ENCODE results near the gene MLLT3. TPM values are rescaled to one million over a fixed set of nuclear protein-coding genes. Genes with fewer than 3 reads are reported as not detected.

MLLT3 gene
- total RNA-seq, 1 donor: 17.4 TPM

GRCh38 chr9:20447291-20447690 is 175.0 kb downstream of the MLLT3 start:
- DNase-seq (ENCODE audit: insufficient read length, low spot score, missing footprints): no peak
- Histone ChIP-seq H3K27me3 (ENCODE audit: insufficient read depth, low read length) (no peaks in the 10 kb centered on the region), H3K79me2 (ENCODE audit: insufficient read depth, low read length) (no peaks in the 10 kb centered on the region), H3K27ac (ENCODE audit: low read depth, low read length) (no peak overlapping the region), H3K4me1 (ENCODE audit: insufficient read depth, low read length) (no peaks in the 10 kb centered on the region), H3K4me2 (ENCODE audit: insufficient read depth, low read length) (no peak overlapping the region), H3K36me3 (ENCODE audit: insufficient read depth, low read length) (no peaks in the 10 kb centered on the region), H3K9me3 (ENCODE audit: low read depth, low read length) (no peaks in the 10 kb centered on the region), H3K4me3 (ENCODE audit: insufficient read depth, low read length) (no peak overlapping the region), H2AFZ (ENCODE audit: low read length) (no peak overlapping the region), H4K20me1 (ENCODE audit: insufficient read depth, low read length) (no peaks in the 10 kb centered on the region)
- TF ChIP-seq, protein P1, sequence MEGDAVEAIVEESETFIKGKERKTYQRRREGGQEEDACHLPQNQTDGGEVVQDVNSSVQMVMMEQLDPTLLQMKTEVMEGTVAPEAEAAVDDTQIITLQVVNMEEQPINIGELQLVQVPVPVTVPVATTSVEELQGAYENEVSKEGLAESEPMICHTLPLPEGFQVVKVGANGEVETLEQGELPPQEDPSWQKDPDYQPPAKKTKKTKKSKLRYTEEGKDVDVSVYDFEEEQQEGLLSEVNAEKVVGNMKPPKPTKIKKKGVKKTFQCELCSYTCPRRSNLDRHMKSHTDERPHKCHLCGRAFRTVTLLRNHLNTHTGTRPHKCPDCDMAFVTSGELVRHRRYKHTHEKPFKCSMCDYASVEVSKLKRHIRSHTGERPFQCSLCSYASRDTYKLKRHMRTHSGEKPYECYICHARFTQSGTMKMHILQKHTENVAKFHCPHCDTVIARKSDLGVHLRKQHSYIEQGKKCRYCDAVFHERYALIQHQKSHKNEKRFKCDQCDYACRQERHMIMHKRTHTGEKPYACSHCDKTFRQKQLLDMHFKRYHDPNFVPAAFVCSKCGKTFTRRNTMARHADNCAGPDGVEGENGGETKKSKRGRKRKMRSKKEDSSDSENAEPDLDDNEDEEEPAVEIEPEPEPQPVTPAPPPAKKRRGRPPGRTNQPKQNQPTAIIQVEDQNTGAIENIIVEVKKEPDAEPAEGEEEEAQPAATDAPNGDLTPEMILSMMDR (IDR thresholded peaks at IDR 0.05; ENCODE audit: extremely low read depth, low read depth, low read length): no peak

GRCh38 chr9:20446248-20446647 is 176.1 kb downstream of the MLLT3 start:
- H3K4me1 ChIP-seq (ENCODE audit: insufficient read depth, low read length): peaks cover 10% of the 10 kb centered on the region
- no peak overlapping the region for H2AFZ ChIP-seq (ENCODE audit: low read length)
- no peak overlapping the region for H3K27ac ChIP-seq (ENCODE audit: low read depth, low read length)
- no peak for DNase-seq (ENCODE audit: insufficient read length, low spot score, missing footprints)
- no peaks in the 10 kb centered on the region for H3K27me3 ChIP-seq (ENCODE audit: insufficient read depth, low read length)
- no peaks in the 10 kb centered on the region for H3K36me3 ChIP-seq (ENCODE audit: insufficient read depth, low read length)
- H3K9me3 ChIP-seq (ENCODE audit: low read depth, low read length): no peaks in the 10 kb centered on the region
- no peak overlapping the region for H3K4me2 ChIP-seq (ENCODE audit: insufficient read depth, low read length)
- TF ChIP-seq, protein P1 (IDR thresholded peaks at IDR 0.05; ENCODE audit: extremely low read depth, low read depth, low read length): no peak
- H4K20me1 ChIP-seq (ENCODE audit: insufficient read depth, low read length): no peaks in the 10 kb centered on the region
- H3K4me3 ChIP-seq (ENCODE audit: insufficient read depth, low read length): no peak overlapping the region
- no peaks in the 10 kb centered on the region for H3K79me2 ChIP-seq (ENCODE audit: insufficient read depth, low read length)

DNA sequence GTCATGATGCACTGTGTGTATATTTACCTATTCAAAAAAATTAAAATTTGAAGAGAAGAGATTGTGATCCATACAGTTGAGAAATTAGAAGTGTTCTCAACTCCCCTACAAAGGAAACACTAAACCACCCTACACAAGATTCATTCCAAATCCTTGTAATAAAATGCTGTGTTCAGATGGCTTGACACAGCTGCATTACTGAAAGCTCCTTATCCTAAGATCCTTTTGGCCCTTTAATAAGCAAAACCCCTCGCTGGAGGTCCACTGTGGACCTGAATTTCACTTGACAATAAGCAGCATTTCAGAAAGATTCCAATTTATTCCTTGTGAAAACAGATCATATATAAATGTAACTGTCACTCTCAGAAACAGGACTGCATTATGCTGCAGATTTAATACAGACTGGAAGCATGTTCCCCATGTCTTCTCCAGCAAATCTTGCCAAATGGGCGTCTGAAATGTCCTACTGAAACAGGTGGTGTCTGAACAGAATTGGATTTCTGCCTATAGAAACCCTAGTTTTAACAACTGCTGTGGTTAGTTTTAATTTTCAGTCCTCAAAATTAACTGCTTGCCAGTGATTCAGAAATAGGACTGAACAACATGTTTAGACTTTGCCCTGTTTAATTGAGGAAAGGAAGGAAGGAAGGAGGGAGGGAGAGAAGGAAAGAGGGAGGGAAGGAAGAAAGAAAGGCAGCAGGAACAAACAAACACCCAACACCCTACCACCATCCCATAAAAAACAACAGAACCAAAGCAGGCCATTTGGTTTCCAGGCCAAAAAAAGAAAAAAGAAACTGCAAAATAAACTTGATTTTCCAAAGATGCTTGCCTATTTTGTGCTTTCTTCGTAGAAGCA is 179.6 kb downstream of the MLLT3 start:
- Histone ChIP-seq H3K36me3 (ENCODE audit: insufficient read depth, low read length) (no peaks in the 10 kb centered on the region), H4K20me1 (ENCODE audit: insufficient read depth, low read length) (no peaks in the 10 kb centered on the region), H3K27ac (ENCODE audit: low read depth, low read length) (no peak overlapping the region), H3K79me2 (ENCODE audit: insufficient read depth, low read length) (no peaks in the 10 kb centered on the region), H2AFZ (ENCODE audit: low read length) (no peak overlapping the region), H3K9me3 (ENCODE audit: low read depth, low read length) (no peaks in the 10 kb centered on the region), H3K4me2 (ENCODE audit: insufficient read depth, low read length) (no peak overlapping the region), H3K4me1 (ENCODE audit: insufficient read depth, low read length) (peaks cover 16% of the 10 kb centered on the region), H3K27me3 (ENCODE audit: insufficient read depth, low read length) (no peaks in the 10 kb centered on the region), H3K4me3 (ENCODE audit: insufficient read depth, low read length) (no peak overlapping the region)
- TF ChIP-seq, protein P1 (IDR thresholded peaks at IDR 0.05; ENCODE audit: extremely low read depth, low read depth, low read length): no peak
- no peak for DNase-seq (ENCODE audit: insufficient read length, low spot score, missing footprints)

- Histone ChIP-seq H3K79me2 (ENCODE audit: insufficient read depth, low read length) (no peaks in the 10 kb centered on the region), H3K36me3 (ENCODE audit: insufficient read depth, low read length) (no peaks in the 10 kb centered on the region), H3K4me3 (ENCODE audit: insufficient read depth, low read length) (no peak overlapping the region), H2AFZ (ENCODE audit: low read length) (no peak overlapping the region), H3K27me3 (ENCODE audit: insufficient read depth, low read length) (no peaks in the 10 kb centered on the region), H3K9me3 (ENCODE audit: low read depth, low read length) (no peaks in the 10 kb centered on the region), H3K4me2 (ENCODE audit: insufficient read depth, low read length) (peak overlapping the region; percentile 50), H3K27ac (ENCODE audit: low read depth, low read length) (no peak overlapping the region), H3K4me1 (ENCODE audit: insufficient read depth, low read length) (peaks cover 20% of the 10 kb centered on the region), H4K20me1 (ENCODE audit: insufficient read depth, low read length) (no peaks in the 10 kb centered on the region)
- TF ChIP-seq, protein P1 (IDR thresholded peaks at IDR 0.05; ENCODE audit: extremely low read depth, low read depth, low read length): no peak
- DNase-seq (ENCODE audit: insufficient read length, low spot score, missing footprints): no peak
Observed at GRCh38 chr9:20441711-20442423, 180.4 kb downstream of the MLLT3 start.

All from osteoblast (primary cell).